Ishikawa (cell line): ENCODE measurements around the gene DPH1.

Experiments used
- CEBPB ChIP-seq: IDR thresholded peaks from 2 replicates; pipeline ENCODE4 v1.6.1; 2012
- CREB1 ChIP-seq: IDR thresholded peaks from 2 replicates; pipeline ENCODE4 v1.6.1; 2012; ENCODE audit warnings: low read depth
- EGR1 ChIP-seq: IDR thresholded peaks from 2 replicates; pipeline ENCODE4 v1.6.1; 2012
- EP300 ChIP-seq: IDR thresholded peaks from 2 replicates; pipeline ENCODE4 v1.6.1; 2012; ENCODE audit warnings: borderline replicate concordance
- FOXM1 ChIP-seq: IDR thresholded peaks from 2 replicates; pipeline ENCODE4 v1.6.1; 2012; ENCODE audit warnings: low read depth, borderline replicate concordance
- MAX ChIP-seq: IDR thresholded peaks from 2 replicates; pipeline ENCODE4 v1.6.1; 2012
- NFIC ChIP-seq: IDR thresholded peaks from 2 replicates; pipeline ENCODE4 v1.6.1; 2012
- RAD21 ChIP-seq: IDR thresholded peaks from 2 replicates; pipeline ENCODE4 v1.6.1; 2012; ENCODE audit warnings: low read depth
- REST ChIP-seq: IDR thresholded peaks from 2 replicates; pipeline ENCODE4 v1.6.1; 2012; ENCODE audit warnings: low read depth, mild to moderate bottlenecking
- TAF1 ChIP-seq: IDR thresholded peaks from 2 replicates; pipeline ENCODE4 v1.6.1; 2012; ENCODE audit warnings: low read depth, mild to moderate bottlenecking
- TCF12 ChIP-seq: IDR thresholded peaks from 2 replicates; pipeline ENCODE4 v1.6.1; 2012; ENCODE audit warnings: low read depth
- TEAD4 ChIP-seq: IDR thresholded peaks from 2 replicates; pipeline ENCODE4 v1.6.1; 2012
- USF1 ChIP-seq: IDR thresholded peaks from 2 replicates; pipeline ENCODE4 v1.6.1; 2012
- YY1 ChIP-seq: IDR thresholded peaks from 2 replicates; pipeline ENCODE4 v1.6.1; 2012; ENCODE audit warnings: low read depth
- ZBTB7A ChIP-seq: IDR thresholded peaks from 2 replicates; pipeline ENCODE4 v1.6.1; 2012; ENCODE audit warnings: low read depth

DPH1 gene

GRCh38 chr17:2047590-2047989 lies 17.6 kb downstream of the DPH1 start:
- TF ChIP-seq CEBPB (no peak), FOXM1 (no peak), TCF12 (no peak), RAD21 (no peak), EP300 (no peak), CREB1 (no peak), YY1 (no peak), MAX (no peak), NFIC (no peak), ZBTB7A (no peak), TAF1 (no peak), TEAD4 (no peak), REST (no peak), EGR1 (no peak), USF1 (no peak)

GRCh38 chr17:2048805-2049204 lies 18.9 kb downstream of the DPH1 start:
- no peak for TF ChIP-seq EP300
- no peak for TF ChIP-seq TEAD4
- no peak for TF ChIP-seq FOXM1
- no peak for TF ChIP-seq ZBTB7A
- TF ChIP-seq CEBPB, result no peak
- TF ChIP-seq USF1, result no peak
- TF ChIP-seq TCF12, result no peak
- TF ChIP-seq MAX, result no peak

GRCh38 chr17:2049333-2050299 lies 19.7 kb downstream of the DPH1 start:
- TF ChIP-seq NFIC (no peak), MAX (peak; percentile 60; the same call in 1 of the 2 replicates), FOXM1 (no peak), EP300 (no peak), TEAD4 (0 out of 2 replicates have a peak, but pooled peaks have one; percentile 17), CEBPB (no peak), TCF12 (no peak), EGR1 (peak; percentile 97), USF1 (peak; percentile 22; the same call in 1 of the 2 replicates), CREB1 (no peak), YY1 (0 out of 2 replicates have a peak, but pooled peaks have one; percentile 39), ZBTB7A (no peak), RAD21 (no peak), TAF1 (no peak), REST (peak; percentile 83)

GRCh38 chr17:2050300-2051060 lies 20.5 kb downstream of the DPH1 start:
- TF ChIP-seq CREB1, result peak; percentile 87
- TF ChIP-seq USF1, result peak; percentile 48
- TF ChIP-seq TEAD4, result no peak
- no peak for TF ChIP-seq NFIC
- TF ChIP-seq REST, result peak; percentile 55
- TF ChIP-seq EP300, result no peak; the same call in 1 of the 2 replicates
- TF ChIP-seq RAD21, result no peak
- TF ChIP-seq YY1, result no peak
- no peak for TF ChIP-seq CEBPB
- TF ChIP-seq MAX, result peak; percentile 95
- TF ChIP-seq EGR1, result peak; percentile 34; the same call in 1 of the 2 replicates
- TF ChIP-seq FOXM1, result no peak
- TF ChIP-seq TAF1, result no peak
- 0 out of 2 replicates have a peak, but pooled peaks have one; percentile 17 for TF ChIP-seq TCF12
- TF ChIP-seq ZBTB7A, result peak; percentile 81
